ENCODE measurements around the gene PIGX. TPM values are rescaled to one million over a fixed set of nuclear protein-coding genes. Genes with fewer than 3 reads are reported as not detected.

The PIGX gene
- total RNA-seq, 1 donor from 2014 or later: 49.7 TPM

- no peak overlapping the region for H3K4me3 Mint-ChIP-seq
- H3K9me3 Mint-ChIP-seq: no peaks in the 10 kb centered on the region
- DNase-seq (ENCODE audit: low spot score): no peak
- intact Hi-C loops (cut with micrococcal nuclease): no loop called here
- no peaks in the 10 kb centered on the region for H3K27me3 Mint-ChIP-seq (ENCODE audit: insufficient read depth)
- H3K4me1 Mint-ChIP-seq (ENCODE audit: low read depth): peaks cover 17% of the 10 kb centered on the region
- peaks cover 1% of the 10 kb centered on the region for H3K36me3 Mint-ChIP-seq (ENCODE audit: low read depth)
- H3K27ac Mint-ChIP-seq: no peak overlapping the region
Observed at GRCh38 chr3:196689941-196690660, 22.1 kb upstream of the PIGX start.

- no peak overlapping the region for H3K4me3 Mint-ChIP-seq
- H3K4me1 Mint-ChIP-seq (ENCODE audit: low read depth): peaks cover 12% of the 10 kb centered on the region
- intact Hi-C loops (cut with micrococcal nuclease): no loop called here
- peaks cover 3% of the 10 kb centered on the region for H3K27me3 Mint-ChIP-seq (ENCODE audit: insufficient read depth)
- H3K36me3 Mint-ChIP-seq (ENCODE audit: low read depth): no peaks in the 10 kb centered on the region
- H3K27ac Mint-ChIP-seq: no peak overlapping the region
- no peak for DNase-seq (ENCODE audit: low spot score)
- H3K9me3 Mint-ChIP-seq: no peaks in the 10 kb centered on the region
Observed at GRCh38 chr3:196691386-196691785, 20.8 kb upstream of the PIGX start.

DNA sequence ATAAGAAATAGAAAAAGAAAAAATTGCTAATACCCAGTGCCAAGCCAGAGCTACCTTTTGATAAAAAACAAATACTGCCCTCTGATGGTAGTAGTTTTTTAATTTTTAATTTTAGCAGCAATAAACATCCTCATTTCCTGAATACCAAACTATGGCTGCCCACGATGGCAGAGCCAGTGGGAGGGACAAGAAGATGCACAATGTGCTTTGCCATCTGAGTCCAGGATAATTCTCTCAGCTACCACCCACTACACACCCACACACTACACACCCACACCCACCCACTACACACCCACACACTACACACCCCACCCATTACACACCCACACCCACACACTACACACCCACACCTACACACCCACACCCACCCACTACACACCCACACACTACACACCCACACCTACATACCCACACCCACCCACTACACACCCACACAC, 18.0 kb upstream of the PIGX start:
- H3K27me3 Mint-ChIP-seq (ENCODE audit: insufficient read depth): peaks cover 3% of the 10 kb centered on the region
- H3K27ac Mint-ChIP-seq: peak overlapping the region; percentile 88
- no peaks in the 10 kb centered on the region for H3K9me3 Mint-ChIP-seq
- intact Hi-C loops (cut with micrococcal nuclease): loop anchor here (1.0 kb wide), 2 partner anchors 9 to 85 kb away; no protein-coding TSS in a partner anchor
- no peak for DNase-seq (ENCODE audit: low spot score)
- peak overlapping the region; percentile 19 for H3K4me3 Mint-ChIP-seq
- no peaks in the 10 kb centered on the region for H3K36me3 Mint-ChIP-seq (ENCODE audit: low read depth)
- no peaks in the 10 kb centered on the region for H3K4me1 Mint-ChIP-seq (ENCODE audit: low read depth)

- H3K27ac Mint-ChIP-seq: peak overlapping the region; percentile 93
- intact Hi-C loops (cut with micrococcal nuclease): loop anchor here (1.0 kb wide), 2 partner anchors 10 to 86 kb away; no protein-coding TSS in a partner anchor
- peak overlapping the region; percentile 33 for H3K4me3 Mint-ChIP-seq
- H3K9me3 Mint-ChIP-seq: no peaks in the 10 kb centered on the region
- no peaks in the 10 kb centered on the region for H3K36me3 Mint-ChIP-seq (ENCODE audit: low read depth)
- no peak for DNase-seq (ENCODE audit: low spot score)
- peaks cover 3% of the 10 kb centered on the region for H3K27me3 Mint-ChIP-seq (ENCODE audit: insufficient read depth)
- H3K4me1 Mint-ChIP-seq (ENCODE audit: low read depth): no peaks in the 10 kb centered on the region
Observed at GRCh38 chr3:196694941-196695848, 17.0 kb upstream of the PIGX start.

DNA sequence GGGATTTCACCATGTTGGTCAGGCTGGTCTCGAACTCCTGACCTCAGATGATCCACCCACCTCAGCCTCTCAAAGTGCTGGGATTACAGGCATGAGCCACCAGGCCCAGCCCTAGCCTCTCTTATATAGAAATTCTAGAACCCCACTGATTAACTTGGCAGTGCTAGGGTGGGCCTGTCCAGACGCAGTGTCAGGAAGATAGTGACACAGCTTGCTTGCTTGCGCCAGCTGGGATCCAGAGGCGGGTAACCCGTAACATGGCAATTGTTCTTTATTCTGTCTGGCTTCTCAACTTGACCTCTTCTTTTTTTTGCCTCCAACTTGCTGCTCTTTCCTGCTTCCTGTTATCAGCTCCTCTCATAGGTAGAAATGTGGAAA, 16.3 kb upstream of the PIGX start:
- Mint-ChIP-seq H3K4me3 (peak overlapping the region; percentile 33), H3K9me3 (no peaks in the 10 kb centered on the region), H3K4me1 (ENCODE audit: low read depth) (no peaks in the 10 kb centered on the region), H3K27me3 (ENCODE audit: insufficient read depth) (peaks cover 3% of the 10 kb centered on the region), H3K36me3 (ENCODE audit: low read depth) (no peaks in the 10 kb centered on the region), H3K27ac (peak overlapping the region; percentile 93)
- DNase-seq (ENCODE audit: low spot score): no peak
- intact Hi-C loops (cut with micrococcal nuclease): loop anchor here (1.0 kb wide), 1 partner anchor 15 kb away; no protein-coding TSS in a partner anchor

- Mint-ChIP-seq H3K27me3 (ENCODE audit: insufficient read depth) (peaks cover 3% of the 10 kb centered on the region), H3K4me1 (ENCODE audit: low read depth) (no peaks in the 10 kb centered on the region)
- intact Hi-C loops (cut with micrococcal nuclease): no loop called here
Observed at GRCh38 chr3:196697270-196697669, 14.9 kb upstream of the PIGX start.

DNA sequence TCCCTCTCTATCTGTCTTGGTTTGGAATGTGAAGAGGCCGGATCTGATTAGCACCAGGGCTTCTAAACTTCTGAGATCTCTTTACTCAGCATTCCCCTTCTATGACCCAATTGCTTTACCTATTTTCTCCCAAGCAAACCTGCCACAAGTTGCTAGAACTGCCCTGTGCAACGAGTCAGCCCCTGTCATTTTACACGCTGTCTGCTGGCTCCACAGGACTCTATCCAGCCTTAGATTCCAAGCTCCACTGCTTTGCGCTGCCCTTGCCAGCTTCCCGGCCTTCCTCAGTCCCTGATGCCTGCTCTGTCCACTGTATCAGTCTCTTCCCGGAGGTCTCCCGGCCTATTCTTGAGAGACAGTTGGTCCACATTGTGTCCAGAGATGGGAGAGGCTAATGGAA, 12.4 kb upstream of the PIGX start:
- no peaks in the 10 kb centered on the region for H3K9me3 Mint-ChIP-seq
- H3K36me3 Mint-ChIP-seq (ENCODE audit: low read depth): peaks cover 2% of the 10 kb centered on the region
- no peak for DNase-seq (ENCODE audit: low spot score)
- peaks cover 3% of the 10 kb centered on the region for H3K27me3 Mint-ChIP-seq (ENCODE audit: insufficient read depth)
- no peaks in the 10 kb centered on the region for H3K4me1 Mint-ChIP-seq (ENCODE audit: low read depth)
- H3K4me3 Mint-ChIP-seq: no peak overlapping the region
- intact Hi-C loops (cut with micrococcal nuclease): no loop called here
- H3K27ac Mint-ChIP-seq: no peak overlapping the region

More at GRCh38 chr3:196697270-196697669, 14.9 kb upstream of the PIGX start:
- Mint-ChIP-seq H3K4me3 (no peak overlapping the region), H3K9me3 (no peaks in the 10 kb centered on the region), H3K36me3 (ENCODE audit: low read depth) (no peaks in the 10 kb centered on the region), H3K27ac (no peak overlapping the region)
- DNase-seq (ENCODE audit: low spot score): no peak

- H3K4me3 Mint-ChIP-seq: no peak overlapping the region
- no peak overlapping the region for H3K27ac Mint-ChIP-seq
- no peaks in the 10 kb centered on the region for H3K4me1 Mint-ChIP-seq (ENCODE audit: low read depth)
- no peak for DNase-seq (ENCODE audit: low spot score)
- intact Hi-C loops (cut with micrococcal nuclease): no loop called here
- H3K27me3 Mint-ChIP-seq (ENCODE audit: insufficient read depth): no peaks in the 10 kb centered on the region
- H3K36me3 Mint-ChIP-seq (ENCODE audit: low read depth): peaks cover 2% of the 10 kb centered on the region
- no peaks in the 10 kb centered on the region for H3K9me3 Mint-ChIP-seq
Observed at GRCh38 chr3:196700801-196701200, 11.4 kb upstream of the PIGX start.

DNA sequence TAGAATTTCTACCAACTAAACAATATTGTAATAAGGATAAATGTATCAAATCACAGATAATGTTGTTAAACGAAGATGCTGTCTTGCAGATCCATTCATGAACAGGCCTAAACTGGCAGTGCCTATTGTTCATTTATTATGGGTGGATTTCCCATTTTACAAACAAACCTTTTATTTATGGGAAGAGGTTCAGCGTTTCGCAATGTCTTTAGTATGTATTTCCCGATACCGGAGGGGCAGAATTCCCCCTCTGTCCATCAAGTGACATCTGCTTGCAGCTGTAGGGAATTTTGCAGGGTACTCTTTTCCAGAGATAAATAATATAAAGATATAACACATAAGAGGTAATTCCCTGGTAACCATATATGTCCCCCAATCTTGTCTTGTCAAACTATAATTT, 5.8 kb upstream of the PIGX start:
- peaks cover 4% of the 10 kb centered on the region for H3K36me3 Mint-ChIP-seq (ENCODE audit: low read depth)
- H3K4me3 Mint-ChIP-seq: no peak overlapping the region
- peaks cover 19% of the 10 kb centered on the region for H3K4me1 Mint-ChIP-seq (ENCODE audit: low read depth)
- no peak for DNase-seq (ENCODE audit: low spot score)
- H3K9me3 Mint-ChIP-seq: no peaks in the 10 kb centered on the region
- no peak overlapping the region for H3K27ac Mint-ChIP-seq
- intact Hi-C loops (cut with micrococcal nuclease): no loop called here
- H3K27me3 Mint-ChIP-seq (ENCODE audit: insufficient read depth): no peaks in the 10 kb centered on the region

DNA sequence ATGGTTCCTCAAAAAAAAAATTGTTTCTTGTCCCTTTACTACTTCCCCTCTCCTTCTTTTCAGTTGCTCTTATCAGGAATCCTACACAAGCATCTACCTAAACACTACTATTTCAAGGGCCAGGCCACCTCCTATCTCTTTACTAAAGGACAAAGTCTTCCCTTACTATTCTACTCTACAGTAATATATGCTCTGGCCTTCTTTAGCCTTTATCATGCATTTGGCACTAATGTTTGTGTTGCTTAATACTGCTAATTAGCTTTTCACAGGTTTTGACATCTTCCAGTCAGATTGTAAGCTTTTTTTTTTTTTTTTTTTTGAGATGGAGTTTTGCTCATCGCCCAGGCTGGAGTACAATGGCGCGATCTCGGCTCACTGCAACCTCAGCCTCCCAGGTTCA, 5.4 kb upstream of the PIGX start:
- Mint-ChIP-seq H3K27me3 (ENCODE audit: insufficient read depth) (no peaks in the 10 kb centered on the region), H3K4me3 (no peak overlapping the region), H3K27ac (no peak overlapping the region), H3K4me1 (ENCODE audit: low read depth) (peaks cover 23% of the 10 kb centered on the region), H3K36me3 (ENCODE audit: low read depth) (peaks cover 4% of the 10 kb centered on the region), H3K9me3 (no peaks in the 10 kb centered on the region)
- no peak for DNase-seq (ENCODE audit: low spot score)
- intact Hi-C loops (cut with micrococcal nuclease): no loop called here

- H3K36me3 Mint-ChIP-seq (ENCODE audit: low read depth): peaks cover 3% of the 10 kb centered on the region
- intact Hi-C loops (cut with micrococcal nuclease): no loop called here
- H3K4me1 Mint-ChIP-seq (ENCODE audit: low read depth): peaks cover 25% of the 10 kb centered on the region
- no peaks in the 10 kb centered on the region for H3K27me3 Mint-ChIP-seq (ENCODE audit: insufficient read depth)
- H3K27ac Mint-ChIP-seq: no peak overlapping the region
- no peaks in the 10 kb centered on the region for H3K9me3 Mint-ChIP-seq
- no peak for DNase-seq (ENCODE audit: low spot score)
- no peak overlapping the region for H3K4me3 Mint-ChIP-seq
Observed at GRCh38 chr3:196707566-196707965, 4.6 kb upstream of the PIGX start.

DNA sequence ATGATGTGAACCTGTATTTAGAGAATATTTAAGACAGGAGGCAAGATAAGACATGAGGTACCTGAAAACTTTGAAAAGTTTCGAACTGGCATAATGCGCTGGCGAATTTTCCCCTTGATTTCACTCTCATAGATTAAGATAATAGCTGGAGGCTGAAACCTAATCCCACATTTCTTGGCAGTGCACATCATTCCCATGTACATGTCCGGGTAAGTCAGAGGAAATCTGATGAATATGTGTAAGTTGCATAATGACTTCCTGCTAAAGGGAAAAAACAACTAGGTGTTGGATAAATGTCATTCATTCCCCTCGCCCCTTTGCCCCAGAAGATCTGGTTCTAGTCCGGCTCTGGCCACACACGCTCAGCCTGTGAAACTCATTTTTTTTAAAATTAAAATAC, 3.7 kb upstream of the PIGX start:
- DNase-seq (ENCODE audit: low spot score): no peak
- Mint-ChIP-seq H3K27me3 (ENCODE audit: insufficient read depth) (no peaks in the 10 kb centered on the region), H3K27ac (no peak overlapping the region), H3K9me3 (no peaks in the 10 kb centered on the region), H3K36me3 (ENCODE audit: low read depth) (peaks cover 6% of the 10 kb centered on the region), H3K4me3 (no peak overlapping the region), H3K4me1 (ENCODE audit: low read depth) (peaks cover 32% of the 10 kb centered on the region)
- intact Hi-C loops (cut with micrococcal nuclease): no loop called here

All from activated T-helper 1 cell treated with anti-CD3 and anti-CD28 coated beads, Interleukin-12 subunit alpha, Interleukin-12 subunit beta, Interleukin-2, Interleukin-4 antibody, amounts not matched to agents 30 ng/mL and 10 ng/mL and 1 ng/mL, durations not matched to agents 14 hours and 24 hours and 36 hours (primary cell).